HCT116 (cell line): ENCODE data around the gene ADGRF4. TPM values are rescaled to one million over a fixed set of nuclear protein-coding genes. Genes with fewer than 3 reads are reported as not detected.

ENCODE experiments used
- ATAC-seq: fragments of 200-7000 bp; cut with Tn5 transposase; 2 replicates; pipeline ENCODE4 v1.9.1; 2020; ENCODE audit warnings: mild to moderate bottlenecking, moderate library complexity
- BruUV-seq: library from RNA; stranded (reverse); fragments of 400-500 nt; replicated peaks from 2 replicates; lab custom pipeline; 2021; lab: Mats Ljungman, UMichigan
- CTCF ChIA-PET: fragments of 300-600 bp; sonication (Branson Sonifier 250); formaldehyde crosslinking; loops from one replicate; lab custom pipeline; 2021; ENCODE audit warnings: antibody characterized with exemption; lab: Charles Lee
- POLR2A ChIA-PET: fragments of 300-600, 350-600 bp; sonication (Branson Sonifier 250); formaldehyde crosslinking; loops from one replicate; lab custom pipeline; 2021; ENCODE audit warnings: antibody characterized with exemption; lab: Charles Lee
- RAD21 ChIA-PET, 2 experiments: fragments of 300-600 bp; sonication (Branson Sonifier 250); formaldehyde crosslinking; loops; one replicate each; lab custom pipeline; 2023; ENCODE audit warnings: low total read pairs in 2 of 2; ENCODE audit not compliant: uncharacterized antibody in 2 of 2, unreplicated experiment in 2 of 2, low non-redundant PET in 1 of 2; lab: Charles Lee
- DNase-seq: peaks from one replicate; pipeline ENCODE4 v3.0.0-alpha.2; 2010; ENCODE audit warnings: low read depth, low spot score
- H2AFZ ChIP-seq: fragments of 200-600 bp; shearing (Covaris generic), sonication (generic); 2 replicates; pipeline ENCODE4 v1.6.1; 2017; ENCODE audit warnings: low read depth, mixed run types, mixed read lengths, antibody characterized with exemption, low read length; ENCODE audit not compliant: poor library complexity, severe bottlenecking
- H3K27ac ChIP-seq: 2 replicates; pipeline ENCODE4 v1.5.1; 2012; ENCODE audit warnings: low read depth, low read length
- H3K27me3 ChIP-seq: fragments of 200-600 bp; sonication (generic); 2 replicates; pipeline ENCODE4 v1.6.1; 2016; ENCODE audit warnings: mixed run types, low read length, mixed read lengths; ENCODE audit not compliant: insufficient read depth
- H3K36me3 ChIP-seq, 2 experiments: fragments of 200-500 bp in 1 of 2; fragments of 200-600 bp in 1 of 2; sonication (Bioruptor generic) in 1 of 2; sonication (generic) in 1 of 2; 2 replicates each; pipeline versions ENCODE4 v1.5.1 to v1.6.1; 2014 to 2016; ENCODE audit warnings: low read length in 2 of 2, inconsistent platforms in 1 of 2, mixed read lengths in 1 of 2, mixed run types in 1 of 2; ENCODE audit not compliant: insufficient read depth in 2 of 2, control insufficient read depth in 1 of 2
- H3K4me1 ChIP-seq, 2 experiments: fragments of 200-600 bp in 1 of 2; sonication (generic) in 1 of 2; 2 replicates each; pipeline versions ENCODE4 v1.5.1 to v1.6.1; 2012 to 2017; ENCODE audit warnings: low read length in 2 of 2, inconsistent platforms in 1 of 2, mild to moderate bottlenecking in 1 of 2, mixed read lengths in 1 of 2, mixed run types in 1 of 2, moderate library complexity in 1 of 2; ENCODE audit not compliant: insufficient read depth in 2 of 2, control insufficient read depth in 1 of 2
- H3K4me2 ChIP-seq: fragments of 200-600 bp; sonication (generic); 2 replicates; pipeline ENCODE4 v1.6.1; 2017; ENCODE audit warnings: mixed run types, low read length, mixed read lengths
- H3K4me3 ChIP-seq, 2 experiments: fragments of 200-600 bp in 1 of 2; sonication (generic) in 1 of 2; replicated peaks in 1 of 2; 2 replicates each; pipeline ENCODE4 v1.5.1; 2011 to 2016; ENCODE audit warnings: low read length in 2 of 2, control low read depth in 1 of 2, low read depth in 1 of 2, mild to moderate bottlenecking in 1 of 2, mixed read lengths in 1 of 2, mixed run types in 1 of 2
- H3K79me2 ChIP-seq: fragments of 200-600 bp; sonication (generic); 2 replicates; pipeline ENCODE4 v1.6.1; 2017; ENCODE audit warnings: mild to moderate bottlenecking, mixed run types, low read length, moderate library complexity, mixed read lengths; ENCODE audit not compliant: insufficient read depth
- H3K9ac ChIP-seq: fragments of 200-600 bp; sonication (generic); 2 replicates; pipeline ENCODE4 v1.6.1; 2016; ENCODE audit warnings: low read length, mixed read lengths
- H3K9me2 ChIP-seq: fragments of 200-600 bp; sonication (generic), shearing (Covaris generic); 2 replicates; pipeline ENCODE4 v1.6.1; 2017; ENCODE audit warnings: mixed run types, mild to moderate bottlenecking, moderate library complexity; ENCODE audit not compliant: insufficient read depth
- H3K9me3 ChIP-seq, 2 experiments: fragments of 200-500 bp in 1 of 2; fragments of 200-600 bp in 1 of 2; sonication (Bioruptor generic) in 1 of 2; sonication (generic) in 1 of 2; 2 replicates each; pipeline ENCODE4 v1.6.1; 2014 to 2017; ENCODE audit warnings: low read length in 2 of 2, mixed read lengths in 2 of 2, inconsistent platforms in 1 of 2, low read depth in 1 of 2, mild to moderate bottlenecking in 1 of 2, mixed run types in 1 of 2, moderate library complexity in 1 of 2; ENCODE audit not compliant: control insufficient read depth in 1 of 2, insufficient read depth in 1 of 2
- H4K20me1 ChIP-seq: fragments of 200-600 bp; sonication (generic), shearing (Covaris generic); 2 replicates; pipeline ENCODE4 v1.6.1; 2017; ENCODE audit warnings: mixed run types, mild to moderate bottlenecking, moderate library complexity; ENCODE audit not compliant: insufficient read depth
- EZH2 ChIP-seq: fragments of 200-600 bp; sonication (generic); IDR thresholded peaks from 2 replicates; pipeline ENCODE4 v1.6.1; 2017; ENCODE audit warnings: antibody characterized with exemption, mixed run types
- RAD21 ChIP-seq: IDR thresholded peaks from 2 replicates; pipeline ENCODE4 v1.6.1; 2012; ENCODE audit warnings: low read depth, mild to moderate bottlenecking
- SIN3A ChIP-seq: IDR thresholded peaks from 2 replicates; pipeline ENCODE4 v1.6.1; 2012; ENCODE audit warnings: low read depth
- SRF ChIP-seq: IDR thresholded peaks from 2 replicates; pipeline ENCODE4 v1.6.1; 2012; ENCODE audit warnings: low read depth
- intact Hi-C: fragments of 100-400 bp; cut with micrococcal nuclease; formaldehyde crosslinking; loops from 2 replicates; pipeline ENCODE4 v1.10.0; 2022
- total RNA-seq: library from RNA; stranded (reverse); gene quantifications from one replicate; pipeline ENCODE4 v1.2.1, GENCODE V29; 2021; ENCODE audit not compliant: unreplicated experiment
- TF ChIP-seq, protein P1 (sequence below), 3 experiments: fragments of 200-600 bp in 1 of 3; sonication (generic) in 1 of 3; IDR thresholded peaks in 2 of 3; conservative IDR thresholded peaks in 1 of 3; 2 replicates each; pipeline ENCODE4 v1.5.1; 2012 to 2017; ENCODE audit warnings: low read depth in 2 of 3, low read length in 2 of 3, antibody characterized with exemption in 1 of 3, borderline replicate concordance in 1 of 3, control low read depth in 1 of 3, mild to moderate bottlenecking in 1 of 3, mixed read lengths in 1 of 3, mixed run types in 1 of 3, moderate library complexity in 1 of 3; ENCODE audit not compliant: insufficient read depth in 1 of 3
- TF ChIP-seq, protein P2 (sequence below): IDR thresholded peaks from 2 replicates; pipeline ENCODE4 v1.6.1; 2012; ENCODE audit warnings: low read depth

The ADGRF4 gene
- total RNA-seq, 1 experiment from 2014 or later, result not detected

DNA sequence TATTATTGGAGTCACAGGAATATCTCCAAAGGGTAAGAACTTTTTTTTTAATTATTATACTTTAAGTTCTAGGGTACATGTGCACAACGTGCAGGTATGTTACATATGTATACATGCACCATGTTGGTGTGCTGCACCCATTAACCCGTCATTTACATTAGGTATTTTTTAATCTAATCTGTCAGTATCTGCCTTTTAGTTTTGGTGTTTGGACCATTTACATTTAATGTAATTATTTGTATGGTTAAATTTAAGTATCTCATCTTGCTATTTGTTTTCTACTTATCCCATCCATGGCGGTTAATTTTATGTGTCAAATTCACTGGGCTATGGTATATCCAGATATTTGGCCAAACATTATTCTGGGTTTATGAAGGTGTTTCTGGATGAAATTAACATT lies 68.1 kb downstream of the ADGRF4 start:
- Histone ChIP-seq H3K4me1 (no peaks in the 10 kb centered on the region), H3K36me3 (no peaks in the 10 kb centered on the region), H3K9me3 (no peaks in the 10 kb centered on the region), H3K79me2 (no peaks in the 10 kb centered on the region), H3K27ac (no peak overlapping the region), H3K9me2 (no peaks in the 10 kb centered on the region), H2AFZ (no peak overlapping the region), H3K27me3 (no peaks in the 10 kb centered on the region), H3K4me3 (no peak overlapping the region), H3K9ac (no peak overlapping the region), H4K20me1 (no peaks in the 10 kb centered on the region), H3K4me2 (no peak overlapping the region)
- BruUV-seq, result no TSS peak
- TF ChIP-seq, protein P1, sequence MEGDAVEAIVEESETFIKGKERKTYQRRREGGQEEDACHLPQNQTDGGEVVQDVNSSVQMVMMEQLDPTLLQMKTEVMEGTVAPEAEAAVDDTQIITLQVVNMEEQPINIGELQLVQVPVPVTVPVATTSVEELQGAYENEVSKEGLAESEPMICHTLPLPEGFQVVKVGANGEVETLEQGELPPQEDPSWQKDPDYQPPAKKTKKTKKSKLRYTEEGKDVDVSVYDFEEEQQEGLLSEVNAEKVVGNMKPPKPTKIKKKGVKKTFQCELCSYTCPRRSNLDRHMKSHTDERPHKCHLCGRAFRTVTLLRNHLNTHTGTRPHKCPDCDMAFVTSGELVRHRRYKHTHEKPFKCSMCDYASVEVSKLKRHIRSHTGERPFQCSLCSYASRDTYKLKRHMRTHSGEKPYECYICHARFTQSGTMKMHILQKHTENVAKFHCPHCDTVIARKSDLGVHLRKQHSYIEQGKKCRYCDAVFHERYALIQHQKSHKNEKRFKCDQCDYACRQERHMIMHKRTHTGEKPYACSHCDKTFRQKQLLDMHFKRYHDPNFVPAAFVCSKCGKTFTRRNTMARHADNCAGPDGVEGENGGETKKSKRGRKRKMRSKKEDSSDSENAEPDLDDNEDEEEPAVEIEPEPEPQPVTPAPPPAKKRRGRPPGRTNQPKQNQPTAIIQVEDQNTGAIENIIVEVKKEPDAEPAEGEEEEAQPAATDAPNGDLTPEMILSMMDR (IDR thresholded peaks at IDR 0.05 in 2 of 3, conservative IDR thresholded peaks at IDR 0.05 in 1 of 3; ENCODE audit: borderline replicate concordance in 1 of 3, insufficient read depth in 1 of 3, low read depth in 2 of 3, low read length in 2 of 3), result no peak
- TF ChIP-seq EZH2 (no peak), SIN3A (no peak), SRF (no peak), RAD21 (no peak)
- TF ChIP-seq, protein P2, sequence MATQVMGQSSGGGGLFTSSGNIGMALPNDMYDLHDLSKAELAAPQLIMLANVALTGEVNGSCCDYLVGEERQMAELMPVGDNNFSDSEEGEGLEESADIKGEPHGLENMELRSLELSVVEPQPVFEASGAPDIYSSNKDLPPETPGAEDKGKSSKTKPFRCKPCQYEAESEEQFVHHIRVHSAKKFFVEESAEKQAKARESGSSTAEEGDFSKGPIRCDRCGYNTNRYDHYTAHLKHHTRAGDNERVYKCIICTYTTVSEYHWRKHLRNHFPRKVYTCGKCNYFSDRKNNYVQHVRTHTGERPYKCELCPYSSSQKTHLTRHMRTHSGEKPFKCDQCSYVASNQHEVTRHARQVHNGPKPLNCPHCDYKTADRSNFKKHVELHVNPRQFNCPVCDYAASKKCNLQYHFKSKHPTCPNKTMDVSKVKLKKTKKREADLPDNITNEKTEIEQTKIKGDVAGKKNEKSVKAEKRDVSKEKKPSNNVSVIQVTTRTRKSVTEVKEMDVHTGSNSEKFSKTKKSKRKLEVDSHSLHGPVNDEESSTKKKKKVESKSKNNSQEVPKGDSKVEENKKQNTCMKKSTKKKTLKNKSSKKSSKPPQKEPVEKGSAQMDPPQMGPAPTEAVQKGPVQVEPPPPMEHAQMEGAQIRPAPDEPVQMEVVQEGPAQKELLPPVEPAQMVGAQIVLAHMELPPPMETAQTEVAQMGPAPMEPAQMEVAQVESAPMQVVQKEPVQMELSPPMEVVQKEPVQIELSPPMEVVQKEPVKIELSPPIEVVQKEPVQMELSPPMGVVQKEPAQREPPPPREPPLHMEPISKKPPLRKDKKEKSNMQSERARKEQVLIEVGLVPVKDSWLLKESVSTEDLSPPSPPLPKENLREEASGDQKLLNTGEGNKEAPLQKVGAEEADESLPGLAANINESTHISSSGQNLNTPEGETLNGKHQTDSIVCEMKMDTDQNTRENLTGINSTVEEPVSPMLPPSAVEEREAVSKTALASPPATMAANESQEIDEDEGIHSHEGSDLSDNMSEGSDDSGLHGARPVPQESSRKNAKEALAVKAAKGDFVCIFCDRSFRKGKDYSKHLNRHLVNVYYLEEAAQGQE, result no peak
- POLR2A ChIA-PET, result no interaction called here
- RAD21 ChIA-PET, result no interaction called here
- DNase-seq (no peak), ATAC-seq (no peak)
- intact Hi-C loops, result no loop called here
- CTCF ChIA-PET, result no interaction called here
